ENCODE data around the gene FGFRL1. TPM values are rescaled to one million over a fixed set of nuclear protein-coding genes. Genes with fewer than 3 reads are reported as not detected.

The FGFRL1 gene
- total and polyA plus RNA-seq, 2 of the 13 experiments (the other 11 are each of a cell fraction or from before 2014, with no cell fraction given): 19.1 to 30.6 TPM

DNA sequence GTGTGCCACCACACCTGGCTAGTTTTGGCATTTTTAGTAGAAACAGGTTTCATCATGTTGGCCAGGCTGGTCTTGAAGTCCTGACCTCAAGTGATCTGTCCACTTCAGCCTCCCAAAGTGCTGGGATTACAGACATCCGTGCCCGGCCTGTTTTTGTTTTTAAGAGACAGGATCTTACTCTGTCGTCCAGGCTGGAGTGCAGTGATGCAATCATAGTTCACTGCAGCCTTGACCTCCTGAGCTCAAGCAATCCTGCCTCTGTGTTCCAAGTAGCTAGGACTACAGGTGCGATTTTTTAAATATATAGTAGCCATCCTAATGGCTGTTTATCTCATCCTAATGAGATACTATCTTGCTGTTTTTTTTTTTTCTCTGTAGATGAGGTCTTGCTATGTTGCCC, 54.3 kb downstream of the FGFRL1 start:
- H3K9ac ChIP-seq (ENCODE audit: insufficient read depth, low read depth, low read length): no peak overlapping the region
- intact Hi-C loops (cut with micrococcal nuclease; ENCODE audit: unreplicated experiment) (no loop called here), in situ Hi-C loops (cut with HindIII; ENCODE audit: extremely low pct_ligation_motif_present, low pct_unique_long_range_greater_than_20kb) (no loop called here)
- WGBS (ENCODE audit: low lambda C conversion rate): 0% methylated on average over 4 of the region's 4 CpGs
- H2AFZ ChIP-seq (ENCODE audit: low read length): no peak overlapping the region
- no peak for DNase-seq (ENCODE audit: low spot score)
- peaks cover 8% of the 10 kb centered on the region; the same call in 1 of the 2 replicates for H3K4me1 ChIP-seq (ENCODE audit: insufficient read depth, low read length)
- H4K20me1 ChIP-seq (ENCODE audit: insufficient read depth, low read length): no peaks in the 10 kb centered on the region
- H3K27me3 ChIP-seq (ENCODE audit: control insufficient read depth in 1 of 2, insufficient read depth in 2 of 2, low read length in 2 of 2): peaks cover 6 to 39% of the 10 kb centered on the region in 2 experiments; a peak in 4 of 5 replicates
- no peak for FAIRE-seq
- POLR2A ChIA-PET: interaction anchor here (0.7 to 1.2 kb wide), 2 partner anchors 49 to 93 kb away, joined by 3 read pairs; no protein-coding TSS in a partner anchor
- no peaks in the 10 kb centered on the region for H3K9me3 ChIP-seq (ENCODE audit: low read length)
- H3K4me2 ChIP-seq (ENCODE audit: low read depth, low read length): no peak overlapping the region
- no peaks in the 10 kb centered on the region for H3K36me3 ChIP-seq (replicated peaks in 1 of 2; ENCODE audit: control insufficient read depth in 1 of 2, insufficient read depth in 2 of 2, low read length in 2 of 2)
- no peak overlapping the region for H3K4me3 ChIP-seq (replicated peaks in 1 of 3; ENCODE audit: insufficient read depth in 1 of 3, low read depth in 2 of 3, low read length in 3 of 3)
- no peak; the same call in 2 of the 3 replicates for ATAC-seq
- CTCF ChIA-PET (ENCODE audit: low intra/inter-chr PET ratio, low total read pairs): no interaction called here
- BruUV-seq (replicated peaks): no TSS peak
- no peaks in the 10 kb centered on the region for H3K79me2 ChIP-seq (ENCODE audit: insufficient read depth, low read length)
- no peak overlapping the region for H3K27ac ChIP-seq (ENCODE audit: extremely low read length, insufficient read depth, low read length)
- 0 out of 2 replicates have a peak, but pooled peaks have one; percentile 30 for TF ChIP-seq RXRB (CRISPR knock-in tag; IDR thresholded peaks at IDR 0.05; ENCODE audit: borderline replicate concordance)
- TF ChIP-seq ISX (CRISPR knock-in tag; conservative IDR thresholded peaks at IDR 0.05): no peak
- no peak for TF ChIP-seq ZNF180 (CRISPR knock-in tag; IDR thresholded peaks at IDR 0.05; ENCODE audit: borderline replicate concordance, low read depth)
- TF ChIP-seq NR2F6 (IDR thresholded peaks at IDR 0.05): no peak
- TF ChIP-seq NR2F6 (CRISPR knock-in tag; IDR thresholded peaks at IDR 0.05): peak; percentile 79
- TF ChIP-seq HOXA5 (CRISPR knock-in tag; IDR thresholded peaks at IDR 0.05): no peak
- TF ChIP-seq ZNF354B (CRISPR knock-in tag; IDR thresholded peaks at IDR 0.05): no peak
- TF ChIP-seq, protein P1, sequence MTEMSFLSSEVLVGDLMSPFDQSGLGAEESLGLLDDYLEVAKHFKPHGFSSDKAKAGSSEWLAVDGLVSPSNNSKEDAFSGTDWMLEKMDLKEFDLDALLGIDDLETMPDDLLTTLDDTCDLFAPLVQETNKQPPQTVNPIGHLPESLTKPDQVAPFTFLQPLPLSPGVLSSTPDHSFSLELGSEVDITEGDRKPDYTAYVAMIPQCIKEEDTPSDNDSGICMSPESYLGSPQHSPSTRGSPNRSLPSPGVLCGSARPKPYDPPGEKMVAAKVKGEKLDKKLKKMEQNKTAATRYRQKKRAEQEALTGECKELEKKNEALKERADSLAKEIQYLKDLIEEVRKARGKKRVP (CRISPR knock-in tag; IDR thresholded peaks at IDR 0.05): peak in 1 of 2 experiments; percentile 44; a peak in 1 of 4 replicates
- no peak for TF ChIP-seq ZNF607 (CRISPR knock-in tag; IDR thresholded peaks at IDR 0.05; ENCODE audit: borderline replicate concordance)
- TF ChIP-seq ZNF672 (CRISPR knock-in tag; IDR thresholded peaks at IDR 0.05): no peak
- peak; percentile 48; the same call in 1 of the 2 replicates for TF ChIP-seq ZNF121 (CRISPR knock-in tag; IDR thresholded peaks at IDR 0.05)
- TF ChIP-seq SAFB2 (CRISPR knock-in tag; IDR thresholded peaks at IDR 0.05; ENCODE audit: borderline replicate concordance, low read depth): no peak
- TF ChIP-seq KLF16 (CRISPR knock-in tag; IDR thresholded peaks at IDR 0.05): no peak
- TF ChIP-seq ZNF460 (CRISPR knock-in tag; IDR thresholded peaks at IDR 0.05; ENCODE audit: borderline replicate concordance): peak; percentile 12; the same call in 1 of the 2 replicates
- TF ChIP-seq CEBPB (IDR thresholded peaks at IDR 0.05; ENCODE audit: borderline replicate concordance, low read depth, low read length): peak; percentile 73; the same call in 1 of the 2 replicates
- TF ChIP-seq, protein P2, sequence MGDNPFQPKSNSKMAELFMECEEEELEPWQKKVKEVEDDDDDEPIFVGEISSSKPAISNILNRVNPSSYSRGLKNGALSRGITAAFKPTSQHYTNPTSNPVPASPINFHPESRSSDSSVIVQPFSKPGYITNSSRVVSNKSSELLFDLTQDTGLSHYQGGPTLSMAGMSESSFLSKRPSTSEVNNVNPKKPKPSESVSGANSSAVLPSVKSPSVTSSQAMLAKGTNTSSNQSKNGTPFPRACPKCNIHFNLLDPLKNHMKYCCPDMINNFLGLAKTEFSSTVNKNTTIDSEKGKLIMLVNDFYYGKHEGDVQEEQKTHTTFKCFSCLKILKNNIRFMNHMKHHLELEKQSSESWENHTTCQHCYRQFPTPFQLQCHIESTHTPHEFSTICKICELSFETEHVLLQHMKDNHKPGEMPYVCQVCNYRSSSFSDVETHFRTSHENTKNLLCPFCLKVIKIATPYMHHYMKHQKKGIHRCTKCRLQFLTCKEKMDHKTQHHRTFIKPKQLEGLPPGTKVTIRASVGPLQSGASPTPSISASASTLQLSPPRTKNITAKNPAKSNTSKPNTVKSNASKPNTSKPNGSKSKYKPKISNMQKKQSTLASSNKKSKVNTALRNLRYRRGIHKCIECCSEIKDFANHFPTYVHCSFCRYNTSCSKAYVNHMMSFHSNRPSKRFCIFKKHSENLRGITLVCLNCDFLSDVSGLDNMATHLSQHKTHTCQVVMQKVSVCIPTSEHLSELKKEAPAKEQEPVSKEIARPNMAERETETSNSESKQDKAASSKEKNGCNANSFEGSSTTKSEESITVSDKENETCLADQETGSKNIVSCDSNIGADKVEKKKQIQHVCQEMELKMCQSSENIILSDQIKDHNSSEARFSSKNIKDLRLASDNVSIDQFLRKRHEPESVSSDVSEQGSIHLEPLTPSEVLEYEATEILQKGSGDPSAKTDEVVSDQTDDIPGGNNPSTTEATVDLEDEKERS (CRISPR knock-in tag; IDR thresholded peaks at IDR 0.05): no peak
- TF ChIP-seq, protein P3, sequence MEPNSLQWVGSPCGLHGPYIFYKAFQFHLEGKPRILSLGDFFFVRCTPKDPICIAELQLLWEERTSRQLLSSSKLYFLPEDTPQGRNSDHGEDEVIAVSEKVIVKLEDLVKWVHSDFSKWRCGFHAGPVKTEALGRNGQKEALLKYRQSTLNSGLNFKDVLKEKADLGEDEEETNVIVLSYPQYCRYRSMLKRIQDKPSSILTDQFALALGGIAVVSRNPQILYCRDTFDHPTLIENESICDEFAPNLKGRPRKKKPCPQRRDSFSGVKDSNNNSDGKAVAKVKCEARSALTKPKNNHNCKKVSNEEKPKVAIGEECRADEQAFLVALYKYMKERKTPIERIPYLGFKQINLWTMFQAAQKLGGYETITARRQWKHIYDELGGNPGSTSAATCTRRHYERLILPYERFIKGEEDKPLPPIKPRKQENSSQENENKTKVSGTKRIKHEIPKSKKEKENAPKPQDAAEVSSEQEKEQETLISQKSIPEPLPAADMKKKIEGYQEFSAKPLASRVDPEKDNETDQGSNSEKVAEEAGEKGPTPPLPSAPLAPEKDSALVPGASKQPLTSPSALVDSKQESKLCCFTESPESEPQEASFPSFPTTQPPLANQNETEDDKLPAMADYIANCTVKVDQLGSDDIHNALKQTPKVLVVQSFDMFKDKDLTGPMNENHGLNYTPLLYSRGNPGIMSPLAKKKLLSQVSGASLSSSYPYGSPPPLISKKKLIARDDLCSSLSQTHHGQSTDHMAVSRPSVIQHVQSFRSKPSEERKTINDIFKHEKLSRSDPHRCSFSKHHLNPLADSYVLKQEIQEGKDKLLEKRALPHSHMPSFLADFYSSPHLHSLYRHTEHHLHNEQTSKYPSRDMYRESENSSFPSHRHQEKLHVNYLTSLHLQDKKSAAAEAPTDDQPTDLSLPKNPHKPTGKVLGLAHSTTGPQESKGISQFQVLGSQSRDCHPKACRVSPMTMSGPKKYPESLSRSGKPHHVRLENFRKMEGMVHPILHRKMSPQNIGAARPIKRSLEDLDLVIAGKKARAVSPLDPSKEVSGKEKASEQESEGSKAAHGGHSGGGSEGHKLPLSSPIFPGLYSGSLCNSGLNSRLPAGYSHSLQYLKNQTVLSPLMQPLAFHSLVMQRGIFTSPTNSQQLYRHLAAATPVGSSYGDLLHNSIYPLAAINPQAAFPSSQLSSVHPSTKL (CRISPR knock-in tag; IDR thresholded peaks at IDR 0.05): 0 out of 2 replicates have a peak, but pooled peaks have one; percentile 21
- peak; percentile 42; the same call in 1 of the 2 replicates for TF ChIP-seq GATAD2A (CRISPR knock-in tag; IDR thresholded peaks at IDR 0.05)
- no peak for TF ChIP-seq KDM3A (CRISPR knock-in tag; IDR thresholded peaks at IDR 0.05; ENCODE audit: low read depth)

All from HepG2 (cell line).